SK-N-SH (cell line): Measurements from ENCODE around the gene NDFIP1.

Experiments
- RAD21 ChIP-seq: IDR thresholded peaks from 2 replicates; pipeline ENCODE4 v1.6.1; 2012; ENCODE audit warnings: mild to moderate bottlenecking, low read length
- TF ChIP-seq, protein P1 (sequence below): fragments of 200-600 bp; sonication (generic); IDR thresholded peaks from 2 replicates; pipeline ENCODE4 v1.6.1; 2017; ENCODE audit warnings: antibody characterized with exemption, mild to moderate bottlenecking, moderate library complexity

DNA sequence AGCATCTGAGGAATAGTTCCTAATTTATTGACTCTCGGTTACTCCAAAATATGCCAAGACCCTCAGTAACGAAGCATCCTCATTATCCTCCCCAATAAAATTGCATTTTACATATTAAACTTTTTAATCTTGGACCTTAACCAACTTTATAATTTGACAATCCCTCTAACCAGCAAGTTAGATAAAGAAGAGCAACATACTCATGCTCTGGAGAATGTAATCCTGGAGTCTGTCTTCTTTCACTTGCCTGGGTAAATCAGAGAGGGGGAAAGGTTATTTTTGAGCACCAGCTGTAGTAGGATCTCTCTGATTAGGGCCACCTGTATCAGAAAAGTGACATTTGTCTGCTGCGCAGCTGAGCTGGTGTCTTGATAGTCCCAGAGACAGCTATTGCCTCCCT lies 59.8 kb downstream of the NDFIP1 start:
- TF ChIP-seq, protein P1, sequence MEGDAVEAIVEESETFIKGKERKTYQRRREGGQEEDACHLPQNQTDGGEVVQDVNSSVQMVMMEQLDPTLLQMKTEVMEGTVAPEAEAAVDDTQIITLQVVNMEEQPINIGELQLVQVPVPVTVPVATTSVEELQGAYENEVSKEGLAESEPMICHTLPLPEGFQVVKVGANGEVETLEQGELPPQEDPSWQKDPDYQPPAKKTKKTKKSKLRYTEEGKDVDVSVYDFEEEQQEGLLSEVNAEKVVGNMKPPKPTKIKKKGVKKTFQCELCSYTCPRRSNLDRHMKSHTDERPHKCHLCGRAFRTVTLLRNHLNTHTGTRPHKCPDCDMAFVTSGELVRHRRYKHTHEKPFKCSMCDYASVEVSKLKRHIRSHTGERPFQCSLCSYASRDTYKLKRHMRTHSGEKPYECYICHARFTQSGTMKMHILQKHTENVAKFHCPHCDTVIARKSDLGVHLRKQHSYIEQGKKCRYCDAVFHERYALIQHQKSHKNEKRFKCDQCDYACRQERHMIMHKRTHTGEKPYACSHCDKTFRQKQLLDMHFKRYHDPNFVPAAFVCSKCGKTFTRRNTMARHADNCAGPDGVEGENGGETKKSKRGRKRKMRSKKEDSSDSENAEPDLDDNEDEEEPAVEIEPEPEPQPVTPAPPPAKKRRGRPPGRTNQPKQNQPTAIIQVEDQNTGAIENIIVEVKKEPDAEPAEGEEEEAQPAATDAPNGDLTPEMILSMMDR: no peak
- no peak; the same call in 1 of the 2 replicates for TF ChIP-seq RAD21
